Loucy (cell line): Measurements from ENCODE around the gene FER.

Source experiments
- H2AFZ ChIP-seq: fragments of 200-600 bp; sonication (generic); 2 replicates; pipeline ENCODE4 v1.6.0; 2016; ENCODE audit warnings: antibody characterized with exemption, mild to moderate bottlenecking, low read length, moderate library complexity
- H3F3A ChIP-seq: fragments of 200-600 bp; 2 replicates; pipeline ENCODE4 v1.6.0; 2016; ENCODE audit warnings: antibody characterized with exemption, low read depth, mild to moderate bottlenecking
- H3K27me3 ChIP-seq: fragments of 200-600 bp; sonication (generic); 2 replicates; pipeline ENCODE4 v1.6.1; 2014; ENCODE audit warnings: low read length, mild to moderate bottlenecking; ENCODE audit not compliant: insufficient read depth, poor library complexity, severe bottlenecking
- H3K36me3 ChIP-seq: fragments of 200-600 bp; sonication (generic); 2 replicates; pipeline ENCODE4 v1.6.1; 2016; ENCODE audit warnings: low read length; ENCODE audit not compliant: insufficient read depth
- H3K4me1 ChIP-seq: fragments of 200-600 bp; sonication (generic); 2 replicates; pipeline ENCODE4 v1.5.1; 2014; ENCODE audit warnings: low read length, mild to moderate bottlenecking; ENCODE audit not compliant: insufficient read depth, poor library complexity, severe bottlenecking
- H3K4me2 ChIP-seq: fragments of 200-600 bp; sonication (generic); 2 replicates; pipeline ENCODE4 v1.6.0; 2014; ENCODE audit warnings: antibody characterized with exemption, low read length, low read depth, mild to moderate bottlenecking; ENCODE audit not compliant: poor library complexity, severe bottlenecking
- H3K4me3 ChIP-seq: fragments of 200-600 bp; sonication (generic); 2 replicates; pipeline ENCODE4 v1.5.1; 2014; ENCODE audit warnings: low read length, mild to moderate bottlenecking, mixed read lengths; ENCODE audit not compliant: poor library complexity, severe bottlenecking
- H3K79me2 ChIP-seq: fragments of 200-600 bp; sonication (generic); 2 replicates; pipeline ENCODE4 v1.6.1; 2014; ENCODE audit warnings: low read length; ENCODE audit not compliant: insufficient read depth
- H3K9ac ChIP-seq: fragments of 200-600 bp; sonication (generic); 2 replicates; pipeline ENCODE4 v1.6.0; 2014; ENCODE audit warnings: mild to moderate bottlenecking, low read depth, low read length, moderate library complexity; ENCODE audit not compliant: poor library complexity, severe bottlenecking
- H3K9me2 ChIP-seq: fragments of 200-600 bp; sonication (generic); replicated peaks from 2 replicates; pipeline ENCODE4 v1.6.1; 2016; ENCODE audit warnings: low read depth, low read length, mixed read lengths
- H3K9me3 ChIP-seq: fragments of 200-600 bp; sonication (generic); 2 replicates; pipeline ENCODE4 v1.6.1; 2014; ENCODE audit warnings: mild to moderate bottlenecking, antibody characterized with exemption, low read length, low read depth; ENCODE audit not compliant: insufficient read depth
- H4K20me1 ChIP-seq: fragments of 200-600 bp; sonication (generic); 2 replicates; pipeline ENCODE4 v1.6.0; 2014; ENCODE audit warnings: antibody characterized with exemption, low read length, mild to moderate bottlenecking; ENCODE audit not compliant: insufficient read depth, poor library complexity, severe bottlenecking
- EZH2phosphoT487 ChIP-seq: fragments of 200-600 bp; IDR thresholded peaks from 2 replicates; pipeline ENCODE4 v1.6.1; 2018; ENCODE audit warnings: antibody characterized with exemption, mild to moderate bottlenecking, moderate library complexity, borderline replicate concordance
- TF ChIP-seq, protein P1 (sequence below): fragments of 200-600 bp; sonication (generic); conservative IDR thresholded peaks from 2 replicates; pipeline ENCODE4 v1.5.1; 2014; ENCODE audit warnings: mild to moderate bottlenecking, antibody characterized with exemption, low read length

The FER gene

GRCh38 chr5:108937221-108937620 lies 189.5 kb downstream of the FER start:
- no peaks in the 10 kb centered on the region for H3K9me2 ChIP-seq
- no peaks in the 10 kb centered on the region for H3K27me3 ChIP-seq
- H2AFZ ChIP-seq: no peak overlapping the region
- no peak overlapping the region for H3K4me2 ChIP-seq
- H3K9me3 ChIP-seq: no peaks in the 10 kb centered on the region
- peaks cover 2% of the 10 kb centered on the region for H3K4me1 ChIP-seq
- peaks cover 32% of the 10 kb centered on the region for H3K79me2 ChIP-seq
- H3K4me3 ChIP-seq: no peak overlapping the region
- no peak overlapping the region for H3K9ac ChIP-seq
- TF ChIP-seq, protein P1, sequence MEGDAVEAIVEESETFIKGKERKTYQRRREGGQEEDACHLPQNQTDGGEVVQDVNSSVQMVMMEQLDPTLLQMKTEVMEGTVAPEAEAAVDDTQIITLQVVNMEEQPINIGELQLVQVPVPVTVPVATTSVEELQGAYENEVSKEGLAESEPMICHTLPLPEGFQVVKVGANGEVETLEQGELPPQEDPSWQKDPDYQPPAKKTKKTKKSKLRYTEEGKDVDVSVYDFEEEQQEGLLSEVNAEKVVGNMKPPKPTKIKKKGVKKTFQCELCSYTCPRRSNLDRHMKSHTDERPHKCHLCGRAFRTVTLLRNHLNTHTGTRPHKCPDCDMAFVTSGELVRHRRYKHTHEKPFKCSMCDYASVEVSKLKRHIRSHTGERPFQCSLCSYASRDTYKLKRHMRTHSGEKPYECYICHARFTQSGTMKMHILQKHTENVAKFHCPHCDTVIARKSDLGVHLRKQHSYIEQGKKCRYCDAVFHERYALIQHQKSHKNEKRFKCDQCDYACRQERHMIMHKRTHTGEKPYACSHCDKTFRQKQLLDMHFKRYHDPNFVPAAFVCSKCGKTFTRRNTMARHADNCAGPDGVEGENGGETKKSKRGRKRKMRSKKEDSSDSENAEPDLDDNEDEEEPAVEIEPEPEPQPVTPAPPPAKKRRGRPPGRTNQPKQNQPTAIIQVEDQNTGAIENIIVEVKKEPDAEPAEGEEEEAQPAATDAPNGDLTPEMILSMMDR: no peak
- no peak for TF ChIP-seq EZH2phosphoT487
- H3K36me3 ChIP-seq: no peaks in the 10 kb centered on the region
- no peaks in the 10 kb centered on the region for H3F3A ChIP-seq
- no peaks in the 10 kb centered on the region for H4K20me1 ChIP-seq

- Histone ChIP-seq H3K9me3 (no peaks in the 10 kb centered on the region), H3F3A (no peaks in the 10 kb centered on the region), H3K27me3 (no peaks in the 10 kb centered on the region), H2AFZ (no peak overlapping the region), H3K4me2 (no peak overlapping the region), H3K79me2 (peaks cover 24% of the 10 kb centered on the region), H3K9me2 (no peaks in the 10 kb centered on the region), H4K20me1 (no peaks in the 10 kb centered on the region), H3K9ac (no peak overlapping the region), H3K36me3 (no peaks in the 10 kb centered on the region), H3K4me1 (peaks cover 2% of the 10 kb centered on the region), H3K4me3 (no peak overlapping the region)
- TF ChIP-seq EZH2phosphoT487: no peak
- TF ChIP-seq, protein P1: no peak
Measured at GRCh38 chr5:108940506-108940905, 192.8 kb downstream of the FER start.

GRCh38 chr5:108941746-108942145 lies 194.0 kb downstream of the FER start:
- H2AFZ ChIP-seq: no peak overlapping the region
- no peak for TF ChIP-seq EZH2phosphoT487
- TF ChIP-seq, protein P1: no peak
- H3F3A ChIP-seq: no peaks in the 10 kb centered on the region
- H3K9me2 ChIP-seq: no peaks in the 10 kb centered on the region
- H3K4me3 ChIP-seq: no peak overlapping the region
- no peak overlapping the region for H3K4me2 ChIP-seq
- H3K4me1 ChIP-seq: peaks cover 2% of the 10 kb centered on the region
- no peak overlapping the region for H3K9ac ChIP-seq
- no peaks in the 10 kb centered on the region for H3K27me3 ChIP-seq
- peaks cover 1% of the 10 kb centered on the region; the same call in 1 of the 2 replicates for H3K36me3 ChIP-seq
- no peaks in the 10 kb centered on the region for H3K9me3 ChIP-seq
- H4K20me1 ChIP-seq: no peaks in the 10 kb centered on the region
- peaks cover 15% of the 10 kb centered on the region; the same call in 1 of the 2 replicates for H3K79me2 ChIP-seq
